ENCODE results near the gene PXN. TPM values are rescaled to one million over a fixed set of nuclear protein-coding genes. Genes with fewer than 3 reads are reported as not detected.

Gene PXN
- total and polyA plus RNA-seq, 2 of the 13 experiments (the other 11 are each of a cell fraction or from before 2014, with no cell fraction given): 13.6 to 14.2 TPM

- H2AFZ ChIP-seq (ENCODE audit: low read length): no peak overlapping the region
- no TSS peak for BruUV-seq (replicated peaks)
- peak overlapping the region; percentile 84 for H3K9ac ChIP-seq (ENCODE audit: insufficient read depth, low read depth, low read length)
- DNase-seq (ENCODE audit: low spot score) (peak; percentile 89), ATAC-seq (peak; percentile 11), FAIRE-seq (peak; percentile 59)
- H3K27me3 ChIP-seq (ENCODE audit: control insufficient read depth in 1 of 2, insufficient read depth in 2 of 2, low read length in 2 of 2): no peaks in the 10 kb centered on the region
- intact Hi-C loops (cut with micrococcal nuclease; ENCODE audit: unreplicated experiment): no loop called here
- ChIA-PET CTCF (ENCODE audit: low intra/inter-chr PET ratio, low total read pairs) (interaction anchor here (3.3 kb wide), 1 partner anchor 36 kb away, joined by 51 read pairs; the partner anchor contains the start of gene PXN), POLR2A (interaction anchor here (0.7 to 8.7 kb wide), 12 partner anchors 10 to 114 kb away, joined by 3 to 461 read pairs (median 16); partner anchors contain the start of genes PXN, RAB35, RNU4-1 and RNU4-2)
- peaks cover 100% of the 10 kb centered on the region for H3K4me1 ChIP-seq (ENCODE audit: insufficient read depth, low read length)
- 3% methylated on average over 7 of the region's 9 CpGs for WGBS (ENCODE audit: low lambda C conversion rate)
- no peaks in the 10 kb centered on the region for H3K9me3 ChIP-seq (ENCODE audit: low read length)
- peaks cover 9% of the 10 kb centered on the region for H3K79me2 ChIP-seq (ENCODE audit: insufficient read depth, low read length)
- peaks cover 2 to 5% of the 10 kb centered on the region in 2 experiments; a peak in 2 of 5 replicates for H3K36me3 ChIP-seq (replicated peaks in 1 of 2; ENCODE audit: control insufficient read depth in 1 of 2, insufficient read depth in 2 of 2, low read length in 2 of 2)
- in situ Hi-C loops (cut with HindIII; ENCODE audit: extremely low pct_ligation_motif_present, low pct_unique_long_range_greater_than_20kb): loop anchor here (5.0 kb wide), 1 partner anchor 37 kb away; the partner anchor contains the start of gene PXN
- peak overlapping the region; percentile 97 for H3K4me2 ChIP-seq (ENCODE audit: low read depth, low read length)
- H3K4me3 ChIP-seq (replicated peaks in 1 of 3; ENCODE audit: insufficient read depth in 1 of 3, low read depth in 2 of 3, low read length in 3 of 3): peak overlapping the region; percentile 2 to 70 (median 46); a peak in 3 of 6 replicates
- peak overlapping the region; percentile 100 for H3K27ac ChIP-seq (ENCODE audit: extremely low read length, insufficient read depth, low read length)
- H4K20me1 ChIP-seq (ENCODE audit: insufficient read depth, low read length): peaks cover 4% of the 10 kb centered on the region; the same call in 1 of the 2 replicates
- TF ChIP-seq KLF11 (CRISPR knock-in tag; IDR thresholded peaks at IDR 0.05) (0 out of 2 replicates have a peak, but pooled peaks have one; percentile 25), SIX1 (CRISPR knock-in tag; IDR thresholded peaks at IDR 0.05; ENCODE audit: borderline replicate concordance) (peak; percentile 87; the same call in 1 of the 2 replicates), ZNF253 (CRISPR knock-in tag; IDR thresholded peaks at IDR 0.05; ENCODE audit: borderline replicate concordance) (no peak), THAP11 (CRISPR knock-in tag; IDR thresholded peaks at IDR 0.05) (0 out of 2 replicates have a peak, but pooled peaks have one; percentile 7), ETV6 (CRISPR knock-in tag; conservative IDR thresholded peaks at IDR 0.05) (no peak), FOXJ3 (CRISPR knock-in tag; IDR thresholded peaks at IDR 0.05; ENCODE audit: borderline replicate concordance) (no peak), SAP130 (CRISPR knock-in tag; IDR thresholded peaks at IDR 0.05; ENCODE audit: low read depth) (peak; percentile 48), PAXIP1 (CRISPR knock-in tag; conservative IDR thresholded peaks at IDR 0.05) (peak; percentile 40; the same call in 1 of the 2 replicates), CREB1 (IDR thresholded peaks at IDR 0.05) (no peak), CREB1 (CRISPR knock-in tag; IDR thresholded peaks at IDR 0.05) (no peak), FOSL2 (CRISPR knock-in tag; IDR thresholded peaks at IDR 0.05) (peak; percentile 94)
- TF ChIP-seq, protein P1, sequence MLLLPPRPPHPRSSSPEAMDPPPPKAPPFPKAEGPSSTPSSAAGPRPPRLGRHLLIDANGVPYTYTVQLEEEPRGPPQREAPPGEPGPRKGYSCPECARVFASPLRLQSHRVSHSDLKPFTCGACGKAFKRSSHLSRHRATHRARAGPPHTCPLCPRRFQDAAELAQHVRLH (CRISPR knock-in tag; IDR thresholded peaks at IDR 0.05; ENCODE audit: borderline replicate concordance, low read depth): 0 out of 2 replicates have a peak, but pooled peaks have one; percentile 26
- TF ChIP-seq, protein P2, sequence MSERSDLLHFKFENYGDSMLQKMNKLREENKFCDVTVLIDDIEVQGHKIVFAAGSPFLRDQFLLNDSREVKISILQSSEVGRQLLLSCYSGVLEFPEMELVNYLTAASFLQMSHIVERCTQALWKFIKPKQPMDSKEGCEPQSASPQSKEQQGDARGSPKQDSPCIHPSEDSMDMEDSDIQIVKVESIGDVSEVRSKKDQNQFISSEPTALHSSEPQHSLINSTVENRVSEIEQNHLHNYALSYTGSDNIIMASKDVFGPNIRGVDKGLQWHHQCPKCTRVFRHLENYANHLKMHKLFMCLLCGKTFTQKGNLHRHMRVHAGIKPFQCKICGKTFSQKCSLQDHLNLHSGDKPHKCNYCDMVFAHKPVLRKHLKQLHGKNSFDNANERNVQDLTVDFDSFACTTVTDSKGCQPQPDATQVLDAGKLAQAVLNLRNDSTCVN (CRISPR knock-in tag; IDR thresholded peaks at IDR 0.05; ENCODE audit: borderline replicate concordance): no peak
- TF ChIP-seq, protein P3, sequence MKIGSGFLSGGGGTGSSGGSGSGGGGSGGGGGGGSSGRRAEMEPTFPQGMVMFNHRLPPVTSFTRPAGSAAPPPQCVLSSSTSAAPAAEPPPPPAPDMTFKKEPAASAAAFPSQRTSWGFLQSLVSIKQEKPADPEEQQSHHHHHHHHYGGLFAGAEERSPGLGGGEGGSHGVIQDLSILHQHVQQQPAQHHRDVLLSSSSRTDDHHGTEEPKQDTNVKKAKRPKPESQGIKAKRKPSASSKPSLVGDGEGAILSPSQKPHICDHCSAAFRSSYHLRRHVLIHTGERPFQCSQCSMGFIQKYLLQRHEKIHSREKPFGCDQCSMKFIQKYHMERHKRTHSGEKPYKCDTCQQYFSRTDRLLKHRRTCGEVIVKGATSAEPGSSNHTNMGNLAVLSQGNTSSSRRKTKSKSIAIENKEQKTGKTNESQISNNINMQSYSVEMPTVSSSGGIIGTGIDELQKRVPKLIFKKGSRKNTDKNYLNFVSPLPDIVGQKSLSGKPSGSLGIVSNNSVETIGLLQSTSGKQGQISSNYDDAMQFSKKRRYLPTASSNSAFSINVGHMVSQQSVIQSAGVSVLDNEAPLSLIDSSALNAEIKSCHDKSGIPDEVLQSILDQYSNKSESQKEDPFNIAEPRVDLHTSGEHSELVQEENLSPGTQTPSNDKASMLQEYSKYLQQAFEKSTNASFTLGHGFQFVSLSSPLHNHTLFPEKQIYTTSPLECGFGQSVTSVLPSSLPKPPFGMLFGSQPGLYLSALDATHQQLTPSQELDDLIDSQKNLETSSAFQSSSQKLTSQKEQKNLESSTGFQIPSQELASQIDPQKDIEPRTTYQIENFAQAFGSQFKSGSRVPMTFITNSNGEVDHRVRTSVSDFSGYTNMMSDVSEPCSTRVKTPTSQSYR (CRISPR knock-in tag; IDR thresholded peaks at IDR 0.05; ENCODE audit: borderline replicate concordance): peak; percentile 65; the same call in 1 of the 2 replicates
Observed at GRCh38 chr12:120230326-120230973, 35.1 kb downstream of the PXN start.

Measured in HepG2 (cell line).